IPS DF 6.9 (cell line): ENCODE measurements around the gene INAFM2.
A peak's percentile ranks its signal among the peaks of the same experiment; 100 is the strongest.

Experiments
- DNase-seq: peaks from one replicate; pipeline ENCODE4 v3.0.0-alpha.2; 2013; ENCODE audit warnings: low read depth, low spot score
- H3K27ac ChIP-seq: one replicate; pipeline ENCODE4 v1.5.1; 2013; ENCODE audit warnings: low read length, control low read depth
- H3K27me3 ChIP-seq: 2 replicates; pipeline ENCODE4 v1.6.1; 2013; ENCODE audit warnings: mild to moderate bottlenecking, low read length; ENCODE audit not compliant: control insufficient read depth, insufficient read depth
- H3K36me3 ChIP-seq: 2 replicates; pipeline ENCODE4 v1.6.1; 2013; ENCODE audit warnings: low read length; ENCODE audit not compliant: control insufficient read depth, insufficient read depth
- H3K4me1 ChIP-seq: 2 replicates; pipeline ENCODE4 v1.6.1; 2013; ENCODE audit warnings: low read length; ENCODE audit not compliant: control insufficient read depth, insufficient read depth
- H3K4me3 ChIP-seq: 2 replicates; pipeline ENCODE4 v1.5.1; 2013; ENCODE audit warnings: mild to moderate bottlenecking, low read length
- H3K9me3 ChIP-seq: 2 replicates; pipeline ENCODE4 v1.6.1; 2013; ENCODE audit warnings: low read length, inconsistent platforms; ENCODE audit not compliant: control insufficient read depth, insufficient read depth
- WGBS: extraction: QIAGEN DNeasy Blood & Tissue Kit; methylation state at CpG from one replicate; pipeline ENCODE4 v1.1.7; 2013; ENCODE audit warnings: mixed read lengths, missing lambda C conversion rate; ENCODE audit not compliant: insufficient read length, insufficient coverage; 5-methylcytosine and 5-hydroxymethylcytosine counted together

Gene INAFM2

DNA sequence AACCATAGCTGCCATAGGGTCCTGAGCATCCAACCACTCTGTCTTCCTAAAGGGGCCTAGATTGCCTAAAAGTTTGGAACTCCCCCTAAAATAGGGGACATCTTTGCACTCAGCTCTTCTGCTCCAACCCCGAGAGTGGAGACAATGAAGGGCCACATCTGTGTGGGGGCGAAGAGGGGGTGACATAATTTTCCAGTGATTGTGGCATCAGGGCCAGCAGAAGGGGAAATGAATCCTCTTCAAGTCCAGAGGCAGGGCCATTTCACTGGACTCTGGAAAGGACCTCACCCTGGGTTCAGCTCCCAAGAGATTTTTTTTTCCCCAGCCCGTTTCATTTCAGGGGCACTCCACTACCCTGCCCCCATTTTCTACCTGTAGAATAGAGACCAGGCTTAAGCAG is 36.0 kb upstream of the INAFM2 start:
- no peaks in the 10 kb centered on the region for H3K36me3 ChIP-seq
- no peaks in the 10 kb centered on the region for H3K9me3 ChIP-seq
- WGBS = no CpG with 5 or more reads among the region's 3 CpGs
- peaks cover 29% of the 10 kb centered on the region for H3K27me3 ChIP-seq
- no peak for DNase-seq
- H3K27ac ChIP-seq = no peak overlapping the region
- H3K4me3 ChIP-seq = no peak overlapping the region
- H3K4me1 ChIP-seq = peaks cover 3% of the 10 kb centered on the region

DNA sequence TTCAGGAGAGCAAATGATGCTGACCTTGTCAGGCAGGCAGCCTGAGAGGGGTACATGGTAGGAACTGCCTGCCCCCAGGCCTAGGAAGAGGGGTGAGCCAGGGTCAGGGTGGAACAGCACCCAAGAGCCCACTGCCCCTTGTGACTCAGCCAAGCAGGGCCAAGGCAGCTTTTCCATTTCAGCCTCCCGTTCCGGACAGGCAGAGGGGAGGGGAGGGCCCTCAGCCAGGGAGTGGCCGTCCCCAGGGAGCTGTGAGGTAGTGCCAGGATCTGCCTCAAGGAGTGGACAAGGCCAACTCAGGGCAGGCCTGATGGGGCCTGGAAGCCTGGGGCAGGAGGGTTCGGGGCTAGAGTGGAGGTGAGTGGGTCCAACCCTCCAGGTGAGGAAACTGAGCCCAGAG is 35.5 kb upstream of the INAFM2 start:
- no peak for DNase-seq
- Histone ChIP-seq H3K4me1 (peaks cover 3% of the 10 kb centered on the region), H3K9me3 (no peaks in the 10 kb centered on the region), H3K36me3 (no peaks in the 10 kb centered on the region), H3K27ac (no peak overlapping the region), H3K27me3 (peaks cover 25% of the 10 kb centered on the region), H3K4me3 (no peak overlapping the region)
- WGBS = no CpG with 5 or more reads among the region's 4 CpGs

DNA sequence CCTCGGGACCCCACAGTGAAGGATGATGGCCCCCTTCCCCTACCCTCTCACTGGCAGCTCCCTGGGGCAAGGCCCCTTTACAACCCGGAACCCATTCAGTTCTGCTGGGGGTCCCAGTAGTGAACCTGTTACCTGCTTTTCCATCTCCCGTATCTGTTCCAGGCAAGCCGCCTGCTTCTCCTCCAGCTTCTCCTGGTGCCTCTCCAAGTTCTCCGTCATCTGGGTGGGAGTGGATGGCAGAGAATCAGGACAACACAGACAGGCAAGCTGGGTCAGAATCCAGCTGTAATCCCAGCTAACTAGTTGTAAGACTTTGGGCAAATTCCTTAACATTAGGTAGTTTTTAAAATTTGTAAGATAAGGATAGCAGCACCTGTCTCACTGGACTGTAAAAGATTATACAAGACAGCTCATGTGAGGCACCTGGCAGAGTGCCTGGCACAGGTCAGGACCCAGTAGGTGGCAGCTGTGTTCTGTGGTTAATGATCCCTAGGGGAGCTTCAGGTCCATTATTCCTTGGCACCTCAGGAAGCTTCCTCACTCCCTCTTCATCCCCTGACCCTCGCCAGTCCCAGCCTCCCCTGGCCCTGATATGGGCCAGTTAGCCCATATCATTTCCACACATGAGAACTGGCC is 34.2 kb upstream of the INAFM2 start:
- DNase-seq = no peak
- H3K27me3 ChIP-seq = peaks cover 13% of the 10 kb centered on the region
- no CpG with 5 or more reads among the region's 6 CpGs for WGBS

DNA sequence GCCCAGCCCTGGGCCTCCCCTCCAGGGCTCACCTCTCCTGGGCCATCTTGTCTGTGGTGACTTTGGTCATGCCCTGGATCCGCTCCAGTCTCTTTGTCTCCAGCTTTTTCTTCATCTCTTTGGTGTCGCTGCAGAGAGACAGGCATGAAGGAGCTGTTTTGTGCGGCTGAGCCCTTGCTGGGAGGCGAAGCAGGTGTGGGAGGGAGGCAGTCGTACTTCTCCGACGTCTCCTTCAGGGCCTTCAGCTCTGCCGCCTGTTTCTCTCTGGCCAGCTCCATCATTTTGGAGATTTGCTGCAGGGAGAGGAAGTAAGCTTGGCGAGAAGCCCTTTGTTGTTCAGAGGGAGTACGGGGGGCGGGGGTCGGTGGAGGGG is 33.0 kb upstream of the INAFM2 start:
- WGBS = no CpG with 5 or more reads among the region's 12 CpGs
- Histone ChIP-seq H3K4me1 (peaks cover 3% of the 10 kb centered on the region), H3K27ac (no peak overlapping the region), H3K36me3 (no peaks in the 10 kb centered on the region), H3K9me3 (no peaks in the 10 kb centered on the region), H3K4me3 (no peak overlapping the region), H3K27me3 (peaks cover 10% of the 10 kb centered on the region)
- no peak for DNase-seq

More for the DNA sequence above, 34.2 kb upstream of the INAFM2 start:
- no peak overlapping the region for H3K4me3 ChIP-seq
- H3K36me3 ChIP-seq = no peaks in the 10 kb centered on the region
- no peak overlapping the region for H3K27ac ChIP-seq
- peaks cover 3% of the 10 kb centered on the region for H3K4me1 ChIP-seq
- H3K9me3 ChIP-seq = no peaks in the 10 kb centered on the region

DNA sequence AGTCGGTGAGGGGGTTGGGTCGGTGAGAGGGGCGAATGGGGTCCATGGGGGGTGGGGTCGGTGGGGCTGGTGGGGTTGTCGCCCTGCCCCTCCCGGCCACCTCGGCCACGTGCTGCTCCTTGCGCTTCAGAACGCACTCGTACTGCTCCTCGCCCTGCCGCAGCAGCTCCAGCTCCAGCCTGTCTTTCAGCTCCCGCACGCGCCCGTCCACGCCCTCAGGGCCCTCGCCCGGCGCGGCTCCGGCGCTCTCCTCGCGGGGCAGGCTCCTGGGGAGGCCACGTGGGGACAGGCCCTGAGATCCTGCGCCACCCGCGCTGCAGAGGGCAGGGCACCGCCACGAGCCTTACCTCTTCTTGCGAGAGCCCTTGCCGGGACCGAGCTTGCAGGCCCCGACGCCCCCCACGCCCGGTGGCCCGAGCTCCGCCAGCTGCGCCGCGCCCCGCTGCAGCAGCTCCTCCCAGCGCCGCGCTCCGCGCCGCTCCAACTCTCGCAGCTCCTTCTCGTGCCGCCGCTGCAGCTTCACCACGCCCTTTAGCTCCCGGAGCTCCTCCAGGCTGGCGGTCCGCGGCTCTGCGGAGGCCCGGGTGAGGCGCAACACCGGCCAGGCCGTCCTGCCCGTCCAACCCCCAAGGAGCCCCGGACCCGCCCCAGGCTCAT is 32.4 kb upstream of the INAFM2 start:
- DNase-seq = no peak
- H3K27me3 ChIP-seq = peaks cover 10% of the 10 kb centered on the region
- peaks cover 3% of the 10 kb centered on the region for H3K4me1 ChIP-seq
- H3K36me3 ChIP-seq = no peaks in the 10 kb centered on the region
- H3K27ac ChIP-seq = no peak overlapping the region
- no peaks in the 10 kb centered on the region for H3K9me3 ChIP-seq
- WGBS = no CpG with 5 or more reads among the region's 68 CpGs
- peak overlapping the region; percentile 14; the same call in 1 of the 2 replicates for H3K4me3 ChIP-seq

DNA sequence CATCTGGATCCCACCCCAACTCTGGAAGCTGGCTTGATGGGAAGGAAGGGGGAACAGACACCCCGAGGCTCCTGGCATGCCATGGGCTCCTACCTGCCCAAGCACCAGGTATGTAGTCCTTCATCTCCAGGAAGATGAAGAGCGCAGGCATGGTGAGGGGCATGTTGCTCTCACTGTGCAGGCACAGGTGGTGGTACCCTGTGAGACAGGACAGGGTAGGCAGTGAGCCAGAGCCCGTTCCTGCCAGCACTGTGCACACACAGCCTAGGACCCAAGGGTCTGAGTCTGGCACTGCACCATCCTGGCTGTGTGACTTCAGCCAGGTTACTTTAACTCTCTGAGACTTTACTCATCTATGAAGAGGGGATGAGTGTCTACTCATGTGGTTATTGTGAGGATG is 31.2 kb upstream of the INAFM2 start:
- no peak overlapping the region for H3K27ac ChIP-seq
- H3K9me3 ChIP-seq = no peaks in the 10 kb centered on the region
- no peak for DNase-seq
- no peaks in the 10 kb centered on the region for H3K36me3 ChIP-seq
- peaks cover 10% of the 10 kb centered on the region for H3K27me3 ChIP-seq
- no peak overlapping the region for H3K4me3 ChIP-seq
- no CpG with 5 or more reads among the region's 3 CpGs for WGBS
- H3K4me1 ChIP-seq = peaks cover 6% of the 10 kb centered on the region

DNA sequence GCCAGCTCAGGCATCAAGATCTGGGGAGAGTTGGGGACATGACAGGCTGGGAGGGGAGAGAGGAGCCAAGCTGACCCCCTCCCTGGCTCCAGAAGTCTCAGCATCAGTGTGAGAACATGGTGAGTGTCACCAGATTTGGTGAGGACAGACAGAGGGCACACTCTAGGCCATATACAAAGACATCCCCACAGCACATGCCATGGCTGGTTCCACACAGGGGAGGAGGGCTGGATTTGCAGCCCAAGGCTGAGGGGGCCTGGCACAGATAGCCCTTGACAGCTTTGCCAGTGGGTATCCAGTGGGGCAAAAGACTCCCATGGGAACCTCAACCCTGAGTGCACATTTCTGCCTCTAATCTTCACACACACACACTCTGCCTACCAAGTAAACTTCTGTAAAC is 30.5 kb upstream of the INAFM2 start:
- H3K4me1 ChIP-seq = peaks cover 6% of the 10 kb centered on the region
- no peak overlapping the region for H3K27ac ChIP-seq
- no peak for DNase-seq
- no peak overlapping the region for H3K4me3 ChIP-seq
- H3K9me3 ChIP-seq = no peaks in the 10 kb centered on the region
- peaks cover 10% of the 10 kb centered on the region for H3K27me3 ChIP-seq
- H3K36me3 ChIP-seq = no peaks in the 10 kb centered on the region

DNA sequence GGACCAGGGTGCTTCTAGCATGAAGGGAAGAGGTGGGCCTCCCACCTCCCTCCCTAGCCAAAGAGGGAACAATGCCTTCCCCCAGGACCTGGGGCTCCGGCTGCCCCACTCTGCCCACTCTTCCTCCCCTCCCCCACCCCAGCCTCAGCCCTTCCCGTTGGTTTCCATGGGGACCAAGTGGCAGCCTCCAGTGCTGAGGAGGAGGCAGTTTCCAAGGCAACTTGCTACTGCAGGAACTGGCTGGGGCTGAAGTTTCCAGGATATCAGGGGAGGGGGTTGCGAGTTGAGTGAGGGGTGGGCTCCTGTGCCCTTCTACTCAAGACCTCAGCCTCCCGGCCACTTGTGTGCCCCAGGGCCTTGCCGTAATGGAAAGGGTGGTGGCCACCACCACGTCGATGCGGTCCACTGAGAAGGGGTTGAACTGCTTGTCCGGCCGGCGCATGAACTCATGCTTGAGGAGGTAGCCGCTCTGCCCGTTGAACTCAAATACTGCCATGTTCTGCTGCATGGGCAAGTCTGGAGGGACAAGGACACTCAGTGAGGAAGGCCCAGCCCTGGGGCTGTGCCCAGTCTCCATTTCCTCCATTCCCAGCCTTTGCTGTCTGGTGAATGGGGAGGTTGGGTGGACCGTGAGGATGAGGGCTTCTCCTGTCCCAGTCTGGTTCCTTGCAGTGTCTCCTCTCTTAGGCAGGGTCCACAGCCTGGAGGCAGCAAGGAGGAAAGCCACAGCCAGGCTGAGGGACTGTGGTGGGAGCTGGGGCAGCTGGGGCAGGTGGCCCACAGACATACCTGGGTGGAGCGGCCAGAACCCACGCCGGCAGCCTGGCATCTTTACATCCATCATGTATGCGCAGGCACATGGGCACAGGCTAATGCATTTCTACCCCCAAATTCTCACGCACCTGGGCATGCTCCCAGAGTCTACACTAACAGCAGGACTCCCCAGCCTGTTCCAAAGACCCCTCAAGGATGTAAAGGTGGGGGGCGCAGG is 29.3 kb upstream of the INAFM2 start:
- no peaks in the 10 kb centered on the region for H3K9me3 ChIP-seq
- H3K27me3 ChIP-seq = peaks cover 10% of the 10 kb centered on the region
- no peak overlapping the region for H3K27ac ChIP-seq
- WGBS = no CpG with 5 or more reads among the region's 20 CpGs
- no peak overlapping the region for H3K4me3 ChIP-seq
- DNase-seq = no peak
- peaks cover 6% of the 10 kb centered on the region for H3K4me1 ChIP-seq
- no peaks in the 10 kb centered on the region for H3K36me3 ChIP-seq

DNA sequence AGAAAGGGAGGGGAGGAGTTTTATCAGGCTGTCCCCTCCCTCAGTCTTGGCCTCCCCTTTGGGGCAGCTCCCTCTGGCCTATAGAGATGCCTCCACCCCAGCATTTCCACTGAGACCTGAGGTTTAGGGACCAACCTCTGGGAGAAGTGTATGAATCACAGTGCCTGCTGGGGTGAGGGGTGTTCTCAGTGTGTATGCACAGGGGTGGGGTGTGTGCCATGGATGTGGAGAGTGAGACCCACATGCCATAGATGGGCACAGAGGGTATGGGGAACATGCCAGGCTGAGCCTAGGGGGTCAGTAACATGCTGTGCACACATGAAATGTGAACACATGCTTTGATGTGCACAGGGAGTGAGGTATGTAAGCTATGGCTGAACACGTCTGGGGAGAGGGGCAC is 28.2 kb upstream of the INAFM2 start:
- DNase-seq = no peak
- H3K9me3 ChIP-seq = no peaks in the 10 kb centered on the region
- no CpG with 5 or more reads among the region's 1 CpG for WGBS
- peaks cover 10% of the 10 kb centered on the region for H3K27me3 ChIP-seq
- H3K4me3 ChIP-seq = no peak overlapping the region
- H3K36me3 ChIP-seq = no peaks in the 10 kb centered on the region
- no peak overlapping the region for H3K27ac ChIP-seq
- H3K4me1 ChIP-seq = peaks cover 6% of the 10 kb centered on the region

DNA sequence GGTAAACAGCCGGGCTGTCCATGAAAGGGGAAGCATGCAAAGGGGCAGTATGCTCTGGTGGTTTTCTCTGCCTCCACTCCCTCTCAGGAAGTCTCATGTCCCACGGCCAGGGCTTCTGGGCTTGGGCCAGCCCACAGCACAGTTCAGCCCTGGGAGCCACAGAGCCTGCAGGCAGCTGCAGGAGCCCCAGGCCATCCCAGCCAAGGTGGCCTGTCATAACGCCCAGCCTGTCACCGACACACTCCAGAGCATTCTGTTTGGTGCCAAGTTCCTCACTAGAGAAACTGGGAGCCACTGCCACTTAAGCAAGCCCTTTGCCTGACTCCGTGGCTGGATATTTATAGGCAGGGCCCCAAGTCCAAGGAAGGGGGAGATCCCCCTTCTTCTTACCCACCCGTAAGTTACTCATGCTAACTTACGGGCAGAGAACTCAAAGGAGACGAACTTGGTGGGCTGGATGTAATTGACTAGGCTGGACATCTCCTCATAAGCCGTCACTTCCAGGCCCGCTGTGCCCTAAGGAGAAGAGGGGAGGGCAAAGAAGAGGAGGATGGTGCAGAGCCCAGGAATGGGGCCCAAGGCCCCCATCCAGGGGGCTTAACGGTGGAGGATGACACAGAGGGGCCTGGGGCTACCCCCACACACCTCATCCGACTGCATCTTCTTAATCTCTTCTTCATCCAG is 27.5 kb upstream of the INAFM2 start:
- H3K4me3 ChIP-seq = no peak overlapping the region
- DNase-seq = no peak
- H3K36me3 ChIP-seq = no peaks in the 10 kb centered on the region
- H3K4me1 ChIP-seq = peaks cover 6% of the 10 kb centered on the region
- H3K27ac ChIP-seq = no peak overlapping the region
- no peaks in the 10 kb centered on the region for H3K9me3 ChIP-seq
- peaks cover 10% of the 10 kb centered on the region for H3K27me3 ChIP-seq
- whole genome bisulfite sequencing = no CpG with 5 or more reads among the region's 12 CpGs
